Common myeloid progenitor, CD34-positive (primary cell): ENCODE data around the gene CNOT8.
"Not testable (repeated sequence)": the region's sequence is repeated elsewhere in the genome, so short reads cannot be mapped to it uniquely, and the experiment has no call there.

Experiments
- CTCF ChIA-PET: fragments of 350-600 bp; sonication (Branson Sonifier 250); formaldehyde crosslinking; loops from one replicate; lab custom pipeline; 2021; ENCODE audit warnings: antibody characterized with exemption; lab: Charles Lee
- POLR2A ChIA-PET: fragments of 350-600 bp; sonication (Branson Sonifier 250); formaldehyde crosslinking; loops from one replicate; lab custom pipeline; 2021; ENCODE audit warnings: antibody characterized with exemption; lab: Charles Lee
- DNase-seq, 3 donors: peaks; one replicate each; pipeline versions ENCODE4 v3.0.0 to v3.0.0-alpha.2; 2013
- H3K27ac ChIP-seq, 2 experiments: 1 replicate in 1 of 2; 2 replicates in 1 of 2; pipeline ENCODE4 v1.7.0; 2013; ENCODE audit warnings: inconsistent platforms in 2 of 2, low read length in 2 of 2, mild to moderate bottlenecking in 2 of 2, low read depth in 1 of 2, moderate library complexity in 1 of 2; ENCODE audit not compliant: severe bottlenecking in 2 of 2, insufficient read depth in 1 of 2, poor library complexity in 1 of 2
- H3K27me3 ChIP-seq, 5 experiments: replicated peaks in 2 of 5; 1 replicate in 3 of 5; 2 replicates in 2 of 5; pipeline versions ENCODE4 v1.6.1 to v1.7.0; 2013; ENCODE audit warnings: low read length in 4 of 5, mild to moderate bottlenecking in 2 of 5, moderate library complexity in 2 of 5, inconsistent platforms in 1 of 5; ENCODE audit not compliant: insufficient read depth in 5 of 5, control insufficient read depth in 4 of 5
- H3K36me3 ChIP-seq, 4 experiments: 1 replicate in 2 of 4; 2 replicates in 2 of 4; pipeline versions ENCODE4 v1.6.1 to v1.7.0; 2013; ENCODE audit warnings: low read length in 3 of 4, control low read depth in 1 of 4, mild to moderate bottlenecking in 1 of 4; ENCODE audit not compliant: control insufficient read depth in 4 of 4, insufficient read depth in 4 of 4
- H3K4me1 ChIP-seq, 4 experiments: 1 replicate in 3 of 4; 2 replicates in 1 of 4; pipeline versions ENCODE4 v1.6.1 to v1.7.1; 2013; ENCODE audit warnings: low read length in 3 of 4, mild to moderate bottlenecking in 3 of 4, control low read depth in 1 of 4, inconsistent platforms in 1 of 4, moderate library complexity in 1 of 4; ENCODE audit not compliant: control insufficient read depth in 4 of 4, insufficient read depth in 4 of 4; ENCODE audit errors: control extremely low read depth in 1 of 4
- H3K4me3 ChIP-seq, 7 experiments: 1 replicate in 4 of 7; 2 replicates in 3 of 7; pipeline versions ENCODE4 v1.5.1 to v1.7.0; 2013; ENCODE audit warnings: mild to moderate bottlenecking in 7 of 7, low read length in 6 of 7, moderate library complexity in 6 of 7, inconsistent platforms in 2 of 7, low read depth in 2 of 7, control low read depth in 1 of 7; ENCODE audit not compliant: insufficient read depth in 4 of 7, control insufficient read depth in 1 of 7; ENCODE audit errors: extremely low read depth in 1 of 7
- H3K9me3 ChIP-seq, 5 experiments: 1 replicate in 4 of 5; 2 replicates in 1 of 5; pipeline versions ENCODE4 v1.6.1 to v1.7.1; 2013; ENCODE audit warnings: low read length in 4 of 5, mild to moderate bottlenecking in 2 of 5, inconsistent platforms in 1 of 5, low read depth in 1 of 5, moderate library complexity in 1 of 5; ENCODE audit not compliant: control insufficient read depth in 4 of 5, insufficient read depth in 2 of 5; ENCODE audit errors: control extremely low read depth in 1 of 5
- WGBS: methylation state at CpG from one replicate; pipeline ENCODE4 v1.1.5; 2013; ENCODE audit not compliant: insufficient coverage; 5-methylcytosine and 5-hydroxymethylcytosine counted together

The CNOT8 gene

DNA sequence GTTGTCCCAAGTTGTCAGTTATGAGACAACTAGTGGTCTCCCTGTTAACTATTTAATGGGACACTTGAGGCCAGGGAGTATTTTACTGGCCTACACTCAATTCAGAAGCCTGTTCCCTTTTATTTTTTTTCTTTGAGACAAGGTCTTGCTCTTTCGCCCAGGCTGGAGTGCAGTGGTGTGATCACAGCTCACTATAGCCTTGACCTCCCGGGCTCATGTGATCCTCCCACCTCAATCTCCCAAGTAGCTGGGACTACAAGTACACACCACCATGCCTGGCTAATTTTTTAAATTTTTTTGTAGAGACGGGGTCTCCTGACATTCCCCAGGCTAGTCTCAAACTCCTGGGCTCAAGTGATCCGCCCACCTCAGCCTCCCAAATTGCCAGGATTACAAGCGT is 35.5 kb upstream of the CNOT8 start:
- H3K4me1 ChIP-seq, POLR2A ChIA-PET, H3K27me3 ChIP-seq, H3K4me3 ChIP-seq, DNase-seq, H3K9me3 ChIP-seq, H3K27ac ChIP-seq: not testable (repeated sequence)
- H3K36me3 ChIP-seq: peaks cover 9 to 46% (median 33%) of the 10 kb centered on the region in 4 experiments
- 100% methylated on average over 4 of the region's 5 CpGs for WGBS
- CTCF ChIA-PET: interaction anchor here (1.1 kb wide), 1 partner anchor 10 kb away, joined by 3 read pairs; no protein-coding TSS in a partner anchor

- Histone ChIP-seq H3K4me1 (no peaks in the 10 kb centered on the region), H3K9me3 (no peaks in the 10 kb centered on the region), H3K27ac (peak overlapping the region in 1 of 2 experiments; percentile 6), H3K27me3 (no peaks in the 10 kb centered on the region), H3K4me3 (no peak overlapping the region), H3K36me3 (peaks cover 9 to 44% (median 28%) of the 10 kb centered on the region in 4 experiments)
- CTCF ChIA-PET: no interaction called here
- POLR2A ChIA-PET: interaction anchor here (0.6 kb wide), 1 partner anchor 13 kb away, joined by 4 read pairs; no protein-coding TSS in a partner anchor
- DNase-seq: no peak
- 100% methylated on average over 4 of the region's 4 CpGs for WGBS
These were observed 34.8 kb upstream of the CNOT8 start for GRCh38 chr5:154823605-154824004.

DNA sequence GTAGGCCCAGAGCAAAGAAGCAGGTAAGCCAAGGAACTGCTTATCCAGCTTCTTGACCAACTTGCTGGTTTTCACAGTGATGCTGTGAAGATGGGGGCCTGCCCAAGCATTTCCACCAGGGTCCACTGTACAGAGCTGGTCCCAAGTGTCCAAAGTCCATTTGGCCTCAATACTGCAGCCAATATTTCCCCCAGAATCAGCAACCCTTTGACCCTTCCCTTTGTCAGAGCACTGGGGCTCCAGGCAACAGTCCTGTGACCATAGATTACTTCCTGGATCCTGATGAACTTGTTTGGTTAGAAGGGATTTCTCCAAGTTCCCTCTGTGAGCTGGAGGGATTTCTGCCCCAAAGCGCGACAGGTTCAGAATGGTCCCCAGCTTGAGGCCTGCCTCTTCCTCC is 34.4 kb upstream of the CNOT8 start:
- H3K4me1 ChIP-seq: no peaks in the 10 kb centered on the region
- no CpG with 5 or more reads among the region's 2 CpGs for WGBS
- H3K9me3 ChIP-seq: no peaks in the 10 kb centered on the region
- POLR2A ChIA-PET: no interaction called here
- H3K4me3 ChIP-seq: no peak overlapping the region
- peaks cover 9 to 41% (median 25%) of the 10 kb centered on the region in 4 experiments for H3K36me3 ChIP-seq
- H3K27me3 ChIP-seq: no peaks in the 10 kb centered on the region
- DNase-seq: no peak
- CTCF ChIA-PET: no interaction called here
- H3K27ac ChIP-seq: peak overlapping the region in 1 of 2 experiments; percentile 6

GRCh38 chr5:154829181-154829588 is 29.2 kb upstream of the CNOT8 start:
- Histone ChIP-seq H3K36me3 (peaks cover 3 to 33% (median 15%) of the 10 kb centered on the region in 4 experiments), H3K4me1 (peaks cover 0 to 2% (median 0%) of the 10 kb centered on the region in 4 experiments), H3K27me3 (no peaks in the 10 kb centered on the region), H3K4me3 (no peak overlapping the region), H3K27ac (no peak overlapping the region), H3K9me3 (no peaks in the 10 kb centered on the region)
- WGBS: 95% methylated on average over 2 of the region's 2 CpGs
- ChIA-PET POLR2A (no interaction called here), CTCF (no interaction called here)
- no peak for DNase-seq

GRCh38 chr5:154829589-154830218 is 28.7 kb upstream of the CNOT8 start:
- no peak for DNase-seq
- ChIA-PET POLR2A (no interaction called here), CTCF (no interaction called here)
- peaks cover 0 to 7% (median 2%) of the 10 kb centered on the region in 4 experiments for H3K4me1 ChIP-seq
- no peaks in the 10 kb centered on the region for H3K9me3 ChIP-seq
- no peaks in the 10 kb centered on the region for H3K27me3 ChIP-seq
- H3K4me3 ChIP-seq: no peak overlapping the region
- 89% methylated on average over 4 of the region's 4 CpGs for WGBS
- H3K27ac ChIP-seq: no peak overlapping the region
- H3K36me3 ChIP-seq: peaks cover 3 to 31% (median 13%) of the 10 kb centered on the region in 4 experiments

DNA sequence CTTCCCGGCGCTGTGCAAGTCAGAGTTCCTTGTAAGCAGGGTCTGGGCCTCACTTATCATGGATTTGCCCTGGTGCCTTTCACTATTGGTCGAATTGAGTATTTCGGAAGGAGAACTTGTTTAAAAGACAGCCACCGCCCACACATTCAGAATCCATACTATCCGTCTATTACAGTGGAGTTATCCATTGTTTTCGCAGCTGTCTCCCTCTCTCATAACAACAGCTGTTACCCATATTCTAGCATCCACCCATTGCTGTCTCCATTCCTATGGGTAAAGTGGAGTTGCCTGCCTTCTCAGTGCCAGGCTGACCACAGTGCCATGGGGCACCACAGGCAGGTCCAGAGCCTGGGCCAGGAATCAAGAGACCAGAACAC is 28.2 kb upstream of the CNOT8 start:
- ChIA-PET CTCF (interaction anchor here (1.1 kb wide), 1 partner anchor 19 kb away, joined by 3 read pairs; no protein-coding TSS in a partner anchor), POLR2A (no interaction called here)
- H3K4me3 ChIP-seq: no peak overlapping the region
- H3K36me3 ChIP-seq: peaks cover 3 to 31% (median 13%) of the 10 kb centered on the region in 4 experiments
- 100% methylated on average over 6 of the region's 7 CpGs for WGBS
- no peaks in the 10 kb centered on the region for H3K9me3 ChIP-seq
- no peak for DNase-seq
- H3K4me1 ChIP-seq: peaks cover 0 to 9% (median 3%) of the 10 kb centered on the region in 4 experiments
- H3K27ac ChIP-seq: no peak overlapping the region
- no peaks in the 10 kb centered on the region for H3K27me3 ChIP-seq

DNA sequence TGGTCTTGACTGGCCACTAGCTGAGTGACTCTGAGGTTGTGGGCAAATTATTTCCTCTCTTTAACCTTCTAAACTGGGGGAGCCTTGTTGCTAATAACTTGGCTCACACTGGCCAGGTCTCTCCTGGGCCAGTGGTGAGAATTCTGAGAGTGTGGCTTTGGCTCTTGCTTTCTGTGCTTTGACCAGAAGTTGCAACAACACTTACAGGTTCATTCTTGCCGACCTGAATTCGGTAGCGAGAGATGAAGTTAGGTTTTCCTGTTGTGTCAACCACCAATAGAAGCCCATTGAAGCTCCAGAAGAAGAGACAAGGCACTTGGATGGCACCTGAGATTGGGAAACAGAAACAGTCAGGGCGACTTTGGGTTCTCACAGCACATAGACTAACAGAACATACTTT is 27.8 kb upstream of the CNOT8 start:
- no peaks in the 10 kb centered on the region for H3K27me3 ChIP-seq
- POLR2A ChIA-PET: no interaction called here
- no peak for DNase-seq
- no peaks in the 10 kb centered on the region for H3K9me3 ChIP-seq
- H3K4me1 ChIP-seq: peaks cover 0 to 9% (median 3%) of the 10 kb centered on the region in 4 experiments
- H3K27ac ChIP-seq: no peak overlapping the region
- 97% methylated on average over 3 of the region's 4 CpGs for WGBS
- CTCF ChIA-PET: interaction anchor here (1.1 kb wide), 1 partner anchor 20 kb away, joined by 3 read pairs; no protein-coding TSS in a partner anchor
- peaks cover 3 to 31% (median 13%) of the 10 kb centered on the region in 4 experiments for H3K36me3 ChIP-seq
- H3K4me3 ChIP-seq: no peak overlapping the region
